HFF-Myc (cell line): ENCODE data around the gene MARK2.

ENCODE experiments used
- DNase-seq: peaks from one replicate; pipeline ENCODE4 v3.0.0-alpha.2; 2011; ENCODE audit warnings: low read depth; ENCODE audit errors: extremely low read depth
- H3K4me3 ChIP-seq: replicated peaks from 2 replicates; pipeline ENCODE4 v1.5.1; 2011; ENCODE audit warnings: low read depth, mild to moderate bottlenecking, control low read depth, low read length
- TF ChIP-seq, protein P1 (sequence below): IDR thresholded peaks from 2 replicates; pipeline ENCODE4 v1.5.1; 2012; ENCODE audit warnings: mild to moderate bottlenecking, low read depth, low read length, control low read depth; ENCODE audit errors: missing control alignments

Gene MARK2

DNA sequence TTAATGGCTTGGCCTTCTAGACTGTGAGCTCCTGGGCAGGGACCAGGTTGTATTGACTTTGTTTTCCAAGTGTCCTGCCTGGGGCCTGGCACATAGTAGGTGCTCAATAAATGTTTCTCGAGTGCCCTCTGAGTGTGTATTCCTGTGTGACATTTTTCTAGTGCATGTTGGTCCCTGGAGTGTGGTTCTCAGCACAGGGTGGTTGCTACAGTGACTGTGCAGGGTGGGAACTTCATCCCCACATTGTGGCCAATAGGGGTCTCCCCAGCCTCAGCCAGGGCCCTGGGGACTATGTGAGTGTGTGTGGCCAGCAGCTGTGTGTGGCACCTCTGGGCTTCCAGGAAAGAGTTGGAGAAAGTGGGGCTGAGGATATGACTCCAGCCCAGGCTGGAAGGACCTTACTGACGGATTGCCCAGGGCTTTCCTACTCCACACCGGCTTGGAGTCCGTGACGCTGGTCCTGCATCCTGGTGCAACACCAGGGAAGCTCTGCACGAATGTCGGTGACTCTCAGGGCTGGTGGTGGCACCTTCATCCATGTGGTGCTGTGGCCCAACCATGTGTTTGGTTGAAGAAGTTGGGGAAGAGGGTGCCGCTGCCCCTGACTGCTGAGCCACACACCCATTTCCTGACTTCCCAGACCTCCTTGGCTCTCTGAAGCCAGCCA, 9.0 kb upstream of the MARK2 start:
- no peak overlapping the region for H3K4me3 ChIP-seq
- peak; percentile 35 for DNase-seq
- TF ChIP-seq, protein P1, sequence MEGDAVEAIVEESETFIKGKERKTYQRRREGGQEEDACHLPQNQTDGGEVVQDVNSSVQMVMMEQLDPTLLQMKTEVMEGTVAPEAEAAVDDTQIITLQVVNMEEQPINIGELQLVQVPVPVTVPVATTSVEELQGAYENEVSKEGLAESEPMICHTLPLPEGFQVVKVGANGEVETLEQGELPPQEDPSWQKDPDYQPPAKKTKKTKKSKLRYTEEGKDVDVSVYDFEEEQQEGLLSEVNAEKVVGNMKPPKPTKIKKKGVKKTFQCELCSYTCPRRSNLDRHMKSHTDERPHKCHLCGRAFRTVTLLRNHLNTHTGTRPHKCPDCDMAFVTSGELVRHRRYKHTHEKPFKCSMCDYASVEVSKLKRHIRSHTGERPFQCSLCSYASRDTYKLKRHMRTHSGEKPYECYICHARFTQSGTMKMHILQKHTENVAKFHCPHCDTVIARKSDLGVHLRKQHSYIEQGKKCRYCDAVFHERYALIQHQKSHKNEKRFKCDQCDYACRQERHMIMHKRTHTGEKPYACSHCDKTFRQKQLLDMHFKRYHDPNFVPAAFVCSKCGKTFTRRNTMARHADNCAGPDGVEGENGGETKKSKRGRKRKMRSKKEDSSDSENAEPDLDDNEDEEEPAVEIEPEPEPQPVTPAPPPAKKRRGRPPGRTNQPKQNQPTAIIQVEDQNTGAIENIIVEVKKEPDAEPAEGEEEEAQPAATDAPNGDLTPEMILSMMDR, result peak; percentile 65

DNA sequence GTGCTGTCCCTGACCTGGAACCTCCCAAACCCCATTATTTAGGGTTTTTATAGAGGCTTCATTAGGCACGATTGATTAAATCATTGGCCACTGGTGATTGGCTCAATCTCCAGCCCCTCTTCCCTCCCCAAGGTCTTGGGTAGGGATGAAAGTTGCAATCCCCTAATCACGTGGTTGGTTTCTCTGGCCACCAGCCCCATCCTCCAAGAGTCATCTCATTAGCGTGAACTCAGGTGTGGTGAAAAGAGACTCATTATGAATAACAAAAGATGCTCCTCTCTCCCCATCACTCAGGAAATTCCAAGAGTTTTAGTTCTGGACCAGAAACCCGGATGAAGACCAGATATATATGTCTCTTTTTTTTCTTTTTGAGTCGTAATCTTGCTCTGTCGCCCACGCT, 7.6 kb upstream of the MARK2 start:
- DNase-seq, result no peak
- no peak overlapping the region for H3K4me3 ChIP-seq
- TF ChIP-seq, protein P1, result no peak

DNA sequence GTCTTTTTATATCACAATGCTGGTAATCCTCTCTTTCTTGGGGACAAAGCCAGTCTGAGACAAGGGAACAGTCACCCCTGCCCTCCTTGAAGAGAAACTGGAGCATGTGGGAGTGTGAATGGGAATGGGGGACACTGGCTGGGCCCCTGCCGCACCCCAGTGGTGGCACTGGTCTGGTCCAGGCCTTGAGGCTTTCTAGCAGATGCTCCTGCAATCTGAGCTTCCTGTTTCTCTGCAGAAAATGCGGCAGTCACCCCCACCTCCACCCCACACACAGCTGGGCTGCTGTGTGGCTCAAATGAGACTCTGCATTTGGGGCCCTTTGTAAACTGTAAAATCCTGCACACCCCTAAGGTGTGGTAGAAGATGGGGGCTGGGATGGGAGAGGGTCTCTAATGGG, 6.6 kb upstream of the MARK2 start:
- no peak for DNase-seq
- H3K4me3 ChIP-seq, result no peak overlapping the region
- TF ChIP-seq, protein P1, result no peak

DNA sequence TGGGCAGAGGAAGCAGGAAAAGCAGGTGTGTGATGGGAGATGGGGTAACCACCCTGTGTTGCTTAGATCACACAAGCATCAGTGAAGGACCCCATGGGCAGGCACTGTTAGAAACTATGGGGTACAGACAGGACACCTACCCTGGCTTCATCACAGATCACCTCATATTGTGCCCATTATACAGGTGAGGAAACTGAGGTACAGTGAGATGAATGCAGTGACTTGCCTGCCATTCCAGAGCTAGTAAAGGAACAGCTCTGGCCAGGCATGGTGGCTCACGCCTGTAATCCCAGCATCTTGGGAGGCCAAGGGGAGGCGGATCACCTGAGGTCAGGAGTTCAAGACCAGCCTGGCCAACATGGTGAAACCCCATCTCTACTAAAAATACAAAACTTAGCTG, 5.9 kb upstream of the MARK2 start:
- no peak overlapping the region for H3K4me3 ChIP-seq
- TF ChIP-seq, protein P1, result no peak
- no peak for DNase-seq

DNA sequence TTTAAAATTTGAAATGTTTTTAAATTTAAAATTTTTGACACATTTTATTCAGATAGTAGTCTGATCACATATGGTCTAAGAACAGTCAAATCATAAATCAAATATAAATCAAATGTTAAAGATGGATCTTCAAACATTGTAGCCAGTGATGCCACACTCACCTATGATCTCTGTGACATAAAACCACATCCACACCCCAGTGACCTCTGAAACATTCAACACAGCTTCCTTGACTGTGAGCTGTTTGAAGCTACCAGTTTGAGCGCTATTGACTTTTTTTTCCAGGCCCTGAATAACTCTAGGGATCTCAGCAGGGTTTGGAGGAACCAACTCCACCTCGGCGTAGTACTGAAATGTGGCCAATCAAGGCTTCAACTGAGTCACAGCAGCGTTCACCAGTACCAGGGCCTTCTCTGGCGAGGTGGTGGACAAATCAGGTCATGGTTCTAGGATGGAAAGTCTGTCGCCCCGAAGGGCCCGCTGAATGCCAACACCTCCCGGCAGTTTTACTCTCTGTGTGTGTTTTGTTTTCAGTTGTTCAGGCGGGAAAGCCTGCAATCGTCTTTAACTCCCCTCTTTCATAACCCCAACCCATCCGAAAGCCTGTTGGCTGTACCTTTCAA, 4.3 kb upstream of the MARK2 start:
- no peak overlapping the region for H3K4me3 ChIP-seq
- TF ChIP-seq, protein P1, result no peak
- no peak for DNase-seq

DNA sequence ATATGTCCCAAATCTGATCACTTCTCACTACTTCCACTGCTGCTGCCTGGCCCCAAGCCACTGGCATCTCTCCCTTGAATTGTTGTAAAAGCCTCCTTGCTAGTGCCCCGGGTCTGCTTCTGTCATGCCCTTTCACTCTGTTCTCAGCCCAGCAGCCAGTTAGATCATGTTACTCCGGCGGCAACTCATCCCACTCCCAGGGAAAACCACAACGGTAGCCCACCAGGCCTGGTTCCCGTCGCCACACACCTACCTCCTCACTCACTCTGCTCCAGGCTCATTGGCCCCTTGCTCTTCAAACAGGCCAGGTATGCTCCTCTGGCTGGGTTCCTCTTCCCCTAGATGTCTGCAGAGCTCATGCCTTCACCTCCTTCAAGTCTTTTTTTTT, 3.8 kb upstream of the MARK2 start:
- H3K4me3 ChIP-seq, result no peak overlapping the region
- TF ChIP-seq, protein P1, result no peak

More for the DNA sequence above, 3.8 kb upstream of the MARK2 start:
- no peak for DNase-seq
